Smooth muscle cell of the brain vasculature (primary cell): ENCODE data around the gene ODC1.

Experiments used
- DNase-seq: peaks from one replicate; pipeline ENCODE4 v3.0.0-alpha.2; 2012; ENCODE audit warnings: low read depth, low spot score

Gene ODC1

GRCh38 chr2:10433947-10434885, 13.9 kb downstream of the ODC1 start:
- no peak for DNase-seq

GRCh38 chr2:10433264-10433946, 14.7 kb downstream of the ODC1 start:
- DNase-seq: no peak

- no peak for DNase-seq
Observed at GRCh38 chr2:10432311-10433181, 15.6 kb downstream of the ODC1 start.

DNA sequence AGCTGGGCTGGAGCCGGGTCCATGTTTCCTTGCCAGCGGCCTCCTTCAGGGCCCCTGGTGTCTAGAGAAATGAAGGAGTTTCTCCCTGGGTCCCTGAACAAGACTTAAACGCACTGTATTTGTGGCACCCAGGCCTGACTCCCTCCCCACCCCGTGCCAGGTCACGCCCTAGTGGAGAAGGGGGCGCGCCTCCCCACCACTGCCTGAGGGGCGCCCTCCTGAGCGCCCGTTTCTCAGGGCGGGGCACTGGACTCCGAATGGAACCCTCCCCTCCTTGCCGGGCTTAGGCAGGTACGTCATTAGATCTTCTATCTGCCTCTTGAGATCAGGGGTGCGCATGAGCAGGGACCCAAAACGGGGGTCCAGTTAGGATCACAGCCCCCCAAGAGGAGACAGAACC, 16.3 kb downstream of the ODC1 start:
- no peak for DNase-seq

- DNase-seq: no peak
Observed at GRCh38 chr2:10430886-10431622, 17.1 kb downstream of the ODC1 start.

DNA sequence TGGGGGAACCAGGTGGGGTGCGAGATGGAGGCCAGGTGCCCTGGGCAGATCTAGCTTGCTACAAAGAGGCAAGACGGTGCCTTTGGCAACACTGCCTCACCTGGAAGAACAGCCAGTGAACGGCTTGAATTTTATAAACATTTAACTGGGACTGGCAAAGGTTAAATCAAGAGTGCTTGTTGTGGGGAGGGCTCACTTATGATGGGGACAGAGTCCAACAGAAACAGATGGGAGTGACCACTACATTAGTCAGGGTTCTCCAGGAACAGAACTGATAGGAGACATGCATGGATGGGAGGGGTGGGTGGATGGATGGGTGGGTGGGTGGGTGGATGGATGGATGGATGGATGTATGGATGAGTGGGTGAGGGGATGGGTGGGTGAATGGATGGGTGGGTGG, 19.2 kb downstream of the ODC1 start:
- no peak for DNase-seq

- DNase-seq: no peak
Observed at GRCh38 chr2:10428355-10428754, 19.8 kb downstream of the ODC1 start.

GRCh38 chr2:10427618-10427949, 20.5 kb downstream of the ODC1 start:
- DNase-seq: no peak

- no peak for DNase-seq
Observed at GRCh38 chr2:10426726-10427617, 21.2 kb downstream of the ODC1 start.

DNA sequence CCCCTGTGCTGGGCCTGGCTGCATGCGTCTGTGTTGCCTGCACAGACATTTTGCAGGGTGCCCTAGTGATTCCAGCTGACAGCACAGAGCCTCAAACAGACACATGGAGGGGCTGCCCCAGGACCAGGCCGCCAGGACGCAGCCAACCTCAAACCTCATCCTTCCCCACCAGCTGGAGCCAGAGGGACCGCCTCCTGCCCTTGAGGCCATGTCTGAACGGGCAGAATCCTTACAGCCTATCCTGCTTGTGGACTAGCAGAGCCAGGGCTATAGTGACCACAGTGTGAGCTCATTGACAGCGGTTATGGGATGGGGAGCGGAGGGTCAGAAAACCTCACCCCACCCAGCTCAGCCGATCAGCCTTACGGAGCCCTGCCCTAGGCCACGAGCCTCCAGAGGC, 22.4 kb downstream of the ODC1 start:
- no peak for DNase-seq

DNA sequence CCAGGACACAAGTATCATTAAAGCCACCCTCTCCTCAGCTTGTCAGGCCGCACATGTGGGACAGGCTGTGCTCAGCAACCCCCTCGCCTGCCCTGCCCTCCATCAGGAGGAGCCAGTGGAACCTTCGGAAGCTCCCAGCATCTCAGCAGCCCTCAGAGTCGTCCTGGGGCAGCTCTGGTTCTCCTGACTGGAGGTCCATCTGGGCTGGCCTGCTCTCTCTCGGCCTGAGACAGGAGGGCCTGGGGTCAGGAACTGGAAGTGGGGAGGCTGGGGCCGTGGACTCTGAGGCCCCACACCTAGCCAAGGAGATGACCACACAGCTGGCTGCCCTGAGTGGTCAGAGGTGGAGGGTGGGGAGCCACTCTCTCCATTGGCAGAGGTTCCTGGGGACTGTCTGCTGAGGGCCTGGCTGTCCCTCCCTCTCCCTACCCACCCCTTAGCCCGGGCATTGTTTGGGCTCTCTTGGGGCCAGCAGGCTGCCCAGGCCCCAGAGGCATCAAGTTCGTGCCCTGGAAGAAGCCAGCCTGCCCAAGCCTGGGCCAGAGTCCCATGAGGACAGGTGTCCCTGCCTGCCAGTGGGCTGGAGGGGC, 23.1 kb downstream of the ODC1 start:
- DNase-seq: no peak

DNA sequence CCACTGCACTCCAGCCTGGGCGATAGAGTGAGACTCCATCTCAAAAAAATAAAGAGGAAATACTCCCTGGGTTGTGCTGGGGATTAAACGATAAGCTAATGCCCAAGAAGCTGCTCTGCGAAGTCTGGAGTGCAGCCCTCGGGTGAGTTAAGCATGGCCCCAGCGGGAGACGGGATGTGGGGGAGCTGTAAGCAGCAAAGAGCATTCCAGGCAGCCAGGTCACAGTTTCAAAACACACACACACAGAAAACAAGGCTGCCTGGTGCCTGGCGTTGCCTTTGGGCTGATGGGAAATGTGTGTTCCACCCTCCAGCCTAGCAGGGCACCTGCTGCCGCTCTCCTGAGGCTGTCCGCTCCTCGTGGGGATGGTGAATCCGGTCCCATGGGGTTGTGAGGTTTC, 24.1 kb downstream of the ODC1 start:
- peak; percentile 91 for DNase-seq

- DNase-seq: no peak
Observed at GRCh38 chr2:10423400-10423774, 24.7 kb downstream of the ODC1 start.

- DNase-seq: no peak
Observed at GRCh38 chr2:10422732-10423399, 25.3 kb downstream of the ODC1 start.

DNA sequence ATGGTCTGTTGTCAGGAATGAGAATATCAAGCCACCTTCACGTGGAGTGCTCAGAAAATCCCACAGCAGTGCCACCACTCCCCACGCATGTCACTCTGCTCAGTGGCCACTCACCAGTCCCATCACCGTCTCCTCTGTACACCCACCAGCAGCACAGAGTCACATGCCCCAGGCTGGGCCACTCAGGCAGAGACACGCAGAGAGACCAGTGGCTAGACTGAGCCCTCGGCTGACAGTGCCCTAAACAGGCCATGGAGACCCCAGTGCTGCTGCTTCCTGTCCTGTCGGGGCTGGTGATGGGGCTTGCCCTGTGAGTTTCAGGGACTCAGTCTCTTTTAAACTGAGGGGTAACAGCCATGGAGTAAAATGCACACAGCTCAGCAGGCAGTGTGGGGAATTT, 25.9 kb downstream of the ODC1 start:
- DNase-seq: no peak

GRCh38 chr2:10419553-10420257, 28.4 kb downstream of the ODC1 start:
- no peak for DNase-seq

- no peak for DNase-seq
Observed at GRCh38 chr2:10417551-10418335, 30.4 kb downstream of the ODC1 start.

- no peak for DNase-seq
Observed at GRCh38 chr2:10415640-10416039, 32.5 kb downstream of the ODC1 start.
